SJCRH30 (cell line): ENCODE results near the gene FAIM2. TPM values are rescaled to one million over a fixed set of nuclear protein-coding genes. Genes with fewer than 3 reads are reported as not detected.

Source experiments
- DNase-seq, 2 experiments: peaks; one replicate each; pipeline ENCODE4 v3.0.0-alpha.2; 2015 to 2020
- H3K27ac ChIP-seq: fragments of 250-450 bp; sonication (Bioruptor Pico); 2 replicates; pipeline ENCODE4 v1.5.1; 2020; ENCODE audit warnings: mild to moderate bottlenecking, moderate library complexity
- H3K27me3 ChIP-seq: fragments of 250-450 bp; sonication (Bioruptor Pico); 2 replicates; pipeline ENCODE4 v1.5.1; 2020; ENCODE audit warnings: mild to moderate bottlenecking, moderate library complexity
- H3K36me3 ChIP-seq: fragments of 250-450 bp; sonication (Bioruptor Pico); 2 replicates; pipeline ENCODE4 v1.5.1; 2020; ENCODE audit warnings: mild to moderate bottlenecking, moderate library complexity
- H3K4me1 ChIP-seq: fragments of 250-450 bp; sonication (Bioruptor Pico); 2 replicates; pipeline ENCODE4 v1.5.1; 2020; ENCODE audit warnings: mild to moderate bottlenecking, moderate library complexity
- H3K4me3 ChIP-seq: fragments of 250-450 bp; sonication (Bioruptor Pico); 2 replicates; pipeline ENCODE4 v1.5.1; 2020; ENCODE audit warnings: mild to moderate bottlenecking, moderate library complexity
- H3K9me3 ChIP-seq: fragments of 250-450 bp; sonication (Bioruptor Pico); replicated peaks from 2 replicates; pipeline ENCODE4 v1.5.1; 2020; ENCODE audit warnings: mild to moderate bottlenecking, moderate library complexity
- total RNA-seq: library from RNA; depleted of rRNA; stranded (reverse); fragments of >200 nt; shearing (Covaris generic); gene quantifications from 2 replicates; pipeline ENCODE4 v1.2.3, GENCODE V29; 2014

The FAIM2 gene
- total RNA-seq, 1 experiment from 2014 or later, result 0.67 TPM

DNA sequence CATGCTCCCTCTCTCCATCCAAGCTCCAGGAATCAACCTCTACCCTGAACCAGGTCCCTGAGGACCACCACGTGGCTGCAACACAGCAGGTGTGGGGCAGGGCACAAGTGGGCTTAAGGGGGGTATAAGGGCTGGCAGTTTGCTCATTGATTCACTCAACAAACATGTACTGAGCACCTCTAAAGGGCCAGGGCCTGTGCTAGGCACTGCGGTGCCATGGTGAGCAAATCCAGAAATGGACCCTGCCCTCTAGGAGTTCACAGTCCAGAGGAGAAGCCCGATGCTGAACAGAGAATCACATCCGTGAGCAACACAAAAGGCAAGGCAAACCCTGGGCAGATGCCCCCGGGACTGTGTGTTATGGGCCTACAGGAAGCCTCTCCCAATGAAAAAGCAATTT is 40.3 kb upstream of the FAIM2 start:
- no peak for DNase-seq

DNA sequence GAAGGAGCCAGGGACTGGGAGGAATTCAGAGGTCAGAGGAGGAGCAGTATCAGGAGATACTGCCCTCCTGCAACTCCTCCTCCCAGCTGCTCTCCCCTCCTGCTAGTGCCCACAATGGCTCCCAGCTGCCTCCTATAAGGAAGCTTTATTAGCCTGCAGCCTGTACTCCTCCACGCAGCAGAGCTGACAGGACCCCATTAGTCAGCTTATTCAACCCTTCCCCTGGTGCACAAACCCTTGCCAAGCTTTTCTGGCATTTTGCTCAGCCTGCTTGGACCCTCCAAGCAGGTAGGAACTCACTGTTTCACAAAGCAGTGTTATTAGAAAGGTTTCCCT is 39.9 kb upstream of the FAIM2 start:
- DNase-seq, result no peak

More for the DNA sequence above, 40.3 kb upstream of the FAIM2 start:
- no peaks in the 10 kb centered on the region for H3K36me3 ChIP-seq
- H3K4me3 ChIP-seq, result no peak overlapping the region
- H3K4me1 ChIP-seq, result peaks cover 10% of the 10 kb centered on the region; the same call in 1 of the 2 replicates
- H3K27ac ChIP-seq, result no peak overlapping the region
- H3K9me3 ChIP-seq, result no peaks in the 10 kb centered on the region
- no peaks in the 10 kb centered on the region for H3K27me3 ChIP-seq

DNA sequence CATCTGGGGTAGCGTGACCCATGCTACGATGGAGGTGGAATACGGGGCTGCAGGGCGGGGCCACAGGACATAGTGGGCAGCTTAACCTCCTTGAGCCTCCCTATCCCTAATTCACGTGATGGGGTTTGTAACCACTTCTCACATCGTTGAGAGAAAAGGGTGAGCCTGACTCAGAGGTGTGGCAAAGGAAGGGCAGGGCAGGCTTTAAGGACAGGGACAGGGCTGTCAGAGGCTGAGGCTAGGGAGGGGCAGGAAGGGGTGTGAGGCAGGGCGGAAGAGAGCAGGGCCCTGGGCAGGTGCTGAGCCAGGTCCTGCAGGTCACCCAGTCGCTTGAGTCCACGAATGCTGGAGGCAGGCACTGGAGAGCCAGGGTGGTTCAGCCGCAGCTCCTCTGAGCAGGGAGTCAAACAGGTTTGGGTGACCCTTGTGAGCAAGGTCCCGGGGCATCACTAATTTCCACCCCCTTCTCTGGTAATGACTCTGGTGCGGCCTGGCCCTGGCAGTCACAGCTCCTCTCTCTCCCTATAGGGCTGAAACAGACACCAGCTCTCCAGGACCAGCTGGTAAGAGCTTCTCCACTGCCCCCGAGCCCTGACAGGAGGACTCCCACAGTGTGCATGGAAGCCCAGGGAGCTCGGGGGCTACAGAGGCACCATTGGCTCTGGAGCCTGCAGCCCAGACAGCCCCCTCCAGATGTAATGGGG is 39.4 kb upstream of the FAIM2 start:
- DNase-seq, result no peak
- Histone ChIP-seq H3K27me3 (no peaks in the 10 kb centered on the region), H3K36me3 (no peaks in the 10 kb centered on the region), H3K4me3 (no peak overlapping the region), H3K4me1 (peaks cover 10% of the 10 kb centered on the region; the same call in 1 of the 2 replicates), H3K9me3 (no peaks in the 10 kb centered on the region), H3K27ac (no peak overlapping the region)

More for the DNA sequence above, 39.9 kb upstream of the FAIM2 start:
- no peak overlapping the region for H3K4me3 ChIP-seq
- H3K36me3 ChIP-seq, result no peaks in the 10 kb centered on the region
- H3K27ac ChIP-seq, result no peak overlapping the region
- peaks cover 10% of the 10 kb centered on the region; the same call in 1 of the 2 replicates for H3K4me1 ChIP-seq
- H3K9me3 ChIP-seq, result no peaks in the 10 kb centered on the region
- H3K27me3 ChIP-seq, result no peaks in the 10 kb centered on the region

DNA sequence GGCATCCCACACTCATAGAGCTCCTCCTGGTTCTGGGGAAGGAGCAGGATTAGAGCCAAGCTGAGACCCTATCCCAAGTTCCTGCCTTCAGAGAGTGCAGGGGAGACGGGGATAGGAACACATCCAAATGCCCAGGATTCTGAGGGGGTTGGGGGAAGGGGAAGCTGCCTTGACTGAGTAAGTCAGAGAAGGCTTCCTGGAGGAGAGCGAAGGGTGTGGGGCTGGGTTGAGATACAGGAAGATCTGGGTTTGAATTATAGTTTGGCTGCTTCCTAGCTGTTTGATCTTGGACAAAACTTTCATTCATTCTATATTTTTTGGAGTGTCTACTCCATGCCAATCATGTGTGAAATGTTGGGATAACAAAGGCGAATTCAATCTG is 38.8 kb upstream of the FAIM2 start:
- DNase-seq, result no peak
- Histone ChIP-seq H3K4me1 (peaks cover 16% of the 10 kb centered on the region; the same call in 1 of the 2 replicates), H3K9me3 (no peaks in the 10 kb centered on the region), H3K4me3 (no peak overlapping the region), H3K36me3 (no peaks in the 10 kb centered on the region), H3K27me3 (no peaks in the 10 kb centered on the region), H3K27ac (no peak overlapping the region)

DNA sequence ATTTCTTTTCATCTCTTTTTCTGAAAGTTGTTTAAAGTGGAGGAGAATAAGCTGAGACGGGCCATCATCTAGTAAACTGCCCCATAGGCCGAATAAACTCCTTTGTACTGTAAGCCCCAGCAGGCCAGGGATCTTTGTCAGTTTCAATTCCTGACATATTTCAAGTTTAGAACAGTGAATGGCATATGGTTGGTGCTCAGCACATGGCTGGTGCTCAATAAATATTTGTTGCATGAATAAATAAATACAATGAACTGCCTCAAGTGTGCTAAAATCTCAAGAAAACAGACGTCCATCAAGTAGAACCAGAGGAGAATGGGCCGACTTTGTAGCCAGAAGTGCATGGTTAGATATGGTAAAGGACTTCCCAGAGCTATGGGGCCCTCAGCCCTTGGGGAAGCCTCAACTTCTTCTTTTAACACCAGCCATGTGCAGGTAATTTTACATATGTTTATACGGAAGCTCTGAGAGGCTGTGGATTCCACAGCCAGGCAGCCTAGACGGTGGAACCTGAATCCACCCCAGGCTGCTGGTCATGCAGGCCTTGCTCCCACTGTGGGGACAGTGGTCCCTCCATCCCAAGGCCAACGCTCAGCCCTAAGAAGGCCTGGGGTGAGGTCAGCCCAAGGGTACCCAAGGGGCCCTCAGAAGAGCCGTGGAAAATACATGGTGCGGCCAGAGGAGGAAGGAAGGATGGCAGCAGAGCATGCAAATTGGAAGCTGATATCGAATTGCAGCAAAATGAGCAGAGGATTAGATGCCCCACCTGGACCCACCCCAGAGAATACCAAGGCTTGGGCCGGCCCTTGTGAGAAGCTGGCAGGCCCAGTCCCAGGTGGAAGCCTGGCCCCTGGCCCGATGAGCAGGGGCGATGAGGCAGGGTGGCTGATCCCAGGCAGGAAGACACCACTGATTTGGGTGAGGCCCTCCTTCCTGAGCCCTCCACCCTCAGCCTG is 38.1 kb upstream of the FAIM2 start:
- H3K36me3 ChIP-seq, result no peaks in the 10 kb centered on the region
- H3K4me3 ChIP-seq, result no peak overlapping the region
- peak in 1 of 2 experiments; percentile 37 for DNase-seq

DNA sequence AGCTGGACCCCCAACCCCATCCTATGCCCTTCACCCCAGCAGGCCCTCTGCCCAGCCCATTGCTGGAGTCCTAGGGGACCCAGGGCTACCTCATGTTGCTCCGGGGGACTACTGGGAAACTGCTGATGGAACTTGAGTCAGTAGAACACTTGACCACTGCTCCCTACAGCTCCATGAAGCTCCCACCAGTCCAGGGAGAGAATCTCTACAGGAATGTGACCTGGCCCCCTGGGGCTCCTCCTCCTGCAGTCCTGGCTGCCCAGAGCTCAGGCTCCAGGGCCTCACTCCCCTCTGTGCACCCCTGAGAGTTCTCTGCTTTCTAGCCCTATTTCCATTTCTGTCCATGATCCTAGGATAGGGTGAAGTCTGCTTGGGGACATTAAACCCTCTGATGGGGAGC is 36.0 kb upstream of the FAIM2 start:
- H3K27ac ChIP-seq, result no peak overlapping the region
- H3K9me3 ChIP-seq, result no peaks in the 10 kb centered on the region
- peaks cover 20% of the 10 kb centered on the region for H3K4me1 ChIP-seq
- H3K27me3 ChIP-seq, result no peaks in the 10 kb centered on the region
- DNase-seq, result no peak
- H3K36me3 ChIP-seq, result no peaks in the 10 kb centered on the region
- no peak overlapping the region for H3K4me3 ChIP-seq

More for the DNA sequence above, 38.1 kb upstream of the FAIM2 start:
- no peak overlapping the region for H3K27ac ChIP-seq
- no peaks in the 10 kb centered on the region for H3K9me3 ChIP-seq
- peaks cover 17% of the 10 kb centered on the region; the same call in 1 of the 2 replicates for H3K4me1 ChIP-seq
- no peaks in the 10 kb centered on the region for H3K27me3 ChIP-seq

GRCh38 chr12:49939307-49939706 is 35.6 kb upstream of the FAIM2 start:
- H3K27ac ChIP-seq, result no peak overlapping the region
- DNase-seq, result no peak
- H3K4me3 ChIP-seq, result no peak overlapping the region
- H3K36me3 ChIP-seq, result no peaks in the 10 kb centered on the region
- H3K9me3 ChIP-seq, result no peaks in the 10 kb centered on the region
- no peaks in the 10 kb centered on the region for H3K27me3 ChIP-seq
- peaks cover 20% of the 10 kb centered on the region for H3K4me1 ChIP-seq

DNA sequence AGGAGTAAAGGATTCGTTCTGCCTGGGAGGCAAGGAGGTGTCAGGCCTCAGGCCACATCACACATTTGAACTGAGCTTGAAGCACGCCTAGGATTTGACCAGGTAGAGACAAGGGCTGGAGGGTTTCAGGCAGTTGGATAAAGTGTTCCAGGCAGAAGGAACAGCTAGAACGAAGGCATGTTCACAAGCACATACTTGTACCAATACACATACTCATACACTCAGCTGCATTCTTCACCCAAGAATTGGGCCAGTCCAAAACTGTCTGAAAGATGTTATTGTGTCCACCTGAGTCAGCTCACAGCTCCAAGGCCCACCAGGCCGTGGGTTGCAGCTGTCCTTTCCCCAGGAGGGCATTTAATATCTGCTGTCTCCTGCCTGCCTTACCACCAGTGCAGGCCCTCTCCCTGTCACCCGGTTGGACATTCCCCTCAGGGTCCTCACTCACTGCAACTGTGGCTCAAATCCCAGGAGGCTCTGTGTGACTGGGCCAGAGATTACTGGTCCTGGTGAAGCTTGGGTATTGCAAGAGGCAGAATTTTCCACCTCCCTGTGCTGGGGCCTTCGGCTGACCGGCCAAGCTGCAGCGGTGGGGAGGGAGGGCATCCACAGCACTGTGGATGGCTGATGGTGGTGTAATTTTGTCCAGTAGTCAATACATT is 34.1 kb upstream of the FAIM2 start:
- H3K9me3 ChIP-seq, result no peaks in the 10 kb centered on the region
- H3K27ac ChIP-seq, result no peak overlapping the region
- H3K4me3 ChIP-seq, result no peak overlapping the region
- H3K27me3 ChIP-seq, result no peaks in the 10 kb centered on the region
- DNase-seq, result peak; percentile 57 to 72
- H3K36me3 ChIP-seq, result no peaks in the 10 kb centered on the region
- peaks cover 24% of the 10 kb centered on the region for H3K4me1 ChIP-seq

DNA sequence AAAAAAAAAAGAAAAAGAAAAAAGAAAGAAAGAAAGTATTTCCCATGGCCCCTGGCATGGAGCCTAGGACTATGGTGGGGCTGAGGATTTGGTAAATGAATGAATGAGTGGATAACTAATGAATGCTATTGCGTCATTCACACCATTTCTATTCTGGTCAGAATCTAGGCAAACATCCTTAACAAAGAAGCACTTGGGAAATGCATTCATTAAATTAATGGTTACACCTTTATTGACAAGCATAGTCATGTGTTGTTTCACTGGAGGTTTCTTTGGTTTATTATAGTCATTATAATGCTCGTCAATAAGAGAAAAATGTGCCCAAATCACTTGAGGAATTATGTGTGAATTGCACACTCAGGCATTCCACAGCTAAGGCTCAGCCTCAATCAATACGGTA is 33.2 kb upstream of the FAIM2 start:
- Histone ChIP-seq H3K9me3 (no peaks in the 10 kb centered on the region), H3K27me3 (no peaks in the 10 kb centered on the region), H3K36me3 (no peaks in the 10 kb centered on the region), H3K4me1 (peaks cover 17% of the 10 kb centered on the region), H3K27ac (no peak overlapping the region), H3K4me3 (no peak overlapping the region)
- no peak for DNase-seq

GRCh38 chr12:49934505-49934904 is 30.8 kb upstream of the FAIM2 start:
- no peak overlapping the region for H3K4me3 ChIP-seq
- H3K27me3 ChIP-seq, result no peaks in the 10 kb centered on the region
- H3K36me3 ChIP-seq, result no peaks in the 10 kb centered on the region
- no peak for DNase-seq
- H3K27ac ChIP-seq, result no peak overlapping the region
- peaks cover 14% of the 10 kb centered on the region for H3K4me1 ChIP-seq
- no peaks in the 10 kb centered on the region for H3K9me3 ChIP-seq

DNA sequence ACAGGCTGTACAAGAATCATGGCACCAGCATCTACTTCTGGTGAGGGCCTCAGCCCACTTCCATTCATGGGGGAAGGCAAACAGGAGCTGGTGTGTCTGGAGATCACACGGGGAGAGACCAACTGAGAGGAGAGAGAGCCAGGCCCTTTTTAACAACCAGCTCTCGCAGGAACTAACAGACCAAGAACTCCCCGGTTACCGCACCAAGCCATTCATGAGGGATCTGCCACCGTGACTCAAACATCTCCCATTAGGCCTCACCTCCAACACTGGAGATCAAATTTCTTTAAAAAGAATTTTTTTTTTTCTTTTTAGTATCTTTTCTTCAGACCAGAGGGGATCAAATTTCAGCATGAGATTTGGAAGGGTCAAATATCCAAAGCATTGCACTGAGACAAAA is 30.1 kb upstream of the FAIM2 start:
- peaks cover 14% of the 10 kb centered on the region for H3K4me1 ChIP-seq
- no peaks in the 10 kb centered on the region for H3K27me3 ChIP-seq
- H3K36me3 ChIP-seq, result no peaks in the 10 kb centered on the region
- H3K9me3 ChIP-seq, result no peaks in the 10 kb centered on the region
- peak in 1 of 2 experiments; percentile 61 for DNase-seq
- no peak overlapping the region for H3K4me3 ChIP-seq
- no peak overlapping the region for H3K27ac ChIP-seq

GRCh38 chr12:49932533-49933130 is 28.9 kb upstream of the FAIM2 start:
- DNase-seq, result no peak
- Histone ChIP-seq H3K9me3 (no peaks in the 10 kb centered on the region), H3K4me3 (no peak overlapping the region), H3K27me3 (no peaks in the 10 kb centered on the region), H3K36me3 (no peaks in the 10 kb centered on the region), H3K27ac (no peak overlapping the region), H3K4me1 (peaks cover 9% of the 10 kb centered on the region)

DNA sequence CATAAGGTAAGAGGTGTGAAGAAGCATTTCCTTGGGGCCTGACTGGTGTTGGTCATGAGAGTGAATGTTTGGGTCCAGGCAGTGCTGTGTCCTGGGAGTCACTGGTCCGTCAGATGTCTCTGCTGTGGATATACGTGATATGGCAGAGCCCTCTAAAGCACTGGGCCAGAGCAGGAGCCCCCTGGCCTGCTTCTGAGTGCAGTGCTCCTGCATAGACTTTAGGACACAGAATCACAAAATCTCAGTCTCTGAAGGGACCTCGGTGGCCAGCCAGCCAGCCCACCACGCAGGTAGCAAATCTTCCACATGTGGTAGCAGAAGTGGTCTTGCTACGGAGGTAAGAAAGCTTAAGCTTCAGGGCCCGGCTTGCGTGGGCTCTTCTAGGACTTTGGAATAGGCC is 28.3 kb upstream of the FAIM2 start:
- Histone ChIP-seq H3K4me3 (no peak overlapping the region), H3K27ac (no peak overlapping the region), H3K4me1 (peaks cover 6% of the 10 kb centered on the region), H3K27me3 (no peaks in the 10 kb centered on the region), H3K9me3 (no peaks in the 10 kb centered on the region), H3K36me3 (no peaks in the 10 kb centered on the region)
- DNase-seq, result no peak

GRCh38 chr12:49930515-49931288 is 27.0 kb upstream of the FAIM2 start:
- no peaks in the 10 kb centered on the region for H3K27me3 ChIP-seq
- no peak overlapping the region for H3K4me3 ChIP-seq
- DNase-seq, result no peak
- peaks cover 6% of the 10 kb centered on the region; the same call in 1 of the 2 replicates for H3K4me1 ChIP-seq
- no peak overlapping the region for H3K27ac ChIP-seq
- H3K36me3 ChIP-seq, result no peaks in the 10 kb centered on the region
- H3K9me3 ChIP-seq, result no peaks in the 10 kb centered on the region
